Measurements from ENCODE around the gene TYMS. TPM values are rescaled to one million over a fixed set of nuclear protein-coding genes. Genes with fewer than 3 reads are reported as not detected.

TYMS gene
- total RNA-seq, 2 donors from 2014 or later, result 81.9 to 90.0 TPM

GRCh38 chr18:641224-641623 is 16.2 kb upstream of the TYMS start:
- Histone ChIP-seq H3K27ac (ENCODE audit: low read depth, low read length) (no peak overlapping the region), H3K36me3 (ENCODE audit: control insufficient read depth, insufficient read depth, low read length) (no peaks in the 10 kb centered on the region), H3K27me3 (ENCODE audit: control insufficient read depth, insufficient read depth, low read length, poor library complexity, severe bottlenecking) (no peaks in the 10 kb centered on the region), H3K9ac (ENCODE audit: extremely low read depth, low read length, poor library complexity, severe bottlenecking) (no peak overlapping the region), H3K9me3 (ENCODE audit: control insufficient read depth, low read length) (peaks cover 4% of the 10 kb centered on the region), H3K4me1 (ENCODE audit: control insufficient read depth, insufficient read depth, low read length) (no peaks in the 10 kb centered on the region), H3K4me3 (ENCODE audit: low read length) (no peak overlapping the region)
- no peak overlapping the region for H3K4me3 Mint-ChIP-seq
- DNase-seq, result no peak
- no peaks in the 10 kb centered on the region for H3K36me3 Mint-ChIP-seq (ENCODE audit: low read depth)
- TF ChIP-seq CTCF (conservative IDR thresholded peaks at IDR 0.05), result no peak
- peaks cover 1% of the 10 kb centered on the region for H3K27me3 Mint-ChIP-seq (ENCODE audit: insufficient read depth)
- 96 to 99% methylated on average over 6 of the region's 6 CpGs for WGBS, 2 experiments (ENCODE audit: insufficient coverage in 1 of 2, insufficient read length in 1 of 2)
- no peaks in the 10 kb centered on the region for H3K9me3 Mint-ChIP-seq
- no peaks in the 10 kb centered on the region for H3K4me1 Mint-ChIP-seq
- H3K27ac Mint-ChIP-seq, result no peak overlapping the region

- H3K27me3 Mint-ChIP-seq (ENCODE audit: insufficient read depth), result peaks cover 1% of the 10 kb centered on the region
- peak; percentile 39 for TF ChIP-seq CTCF (conservative IDR thresholded peaks at IDR 0.05)
- no peak overlapping the region for H3K4me3 ChIP-seq (ENCODE audit: low read length)
Measured at GRCh38 chr18:644395-645004, 13.0 kb upstream of the TYMS start.

GRCh38 chr18:647304-647703 is 10.1 kb upstream of the TYMS start:
- Mint-ChIP-seq H3K36me3 (ENCODE audit: low read depth) (no peaks in the 10 kb centered on the region), H3K9me3 (no peaks in the 10 kb centered on the region), H3K27me3 (ENCODE audit: insufficient read depth) (peaks cover 1% of the 10 kb centered on the region), H3K4me3 (no peak overlapping the region), H3K4me1 (no peaks in the 10 kb centered on the region), H3K27ac (no peak overlapping the region)
- Histone ChIP-seq H3K9me3 (ENCODE audit: control insufficient read depth, low read length) (peaks cover 4% of the 10 kb centered on the region), H3K9ac (ENCODE audit: extremely low read depth, low read length, poor library complexity, severe bottlenecking) (no peak overlapping the region), H3K4me3 (ENCODE audit: low read length) (no peak overlapping the region), H3K27me3 (ENCODE audit: control insufficient read depth, insufficient read depth, low read length, poor library complexity, severe bottlenecking) (no peaks in the 10 kb centered on the region), H3K36me3 (ENCODE audit: control insufficient read depth, insufficient read depth, low read length) (no peaks in the 10 kb centered on the region), H3K27ac (ENCODE audit: low read depth, low read length) (no peak overlapping the region), H3K4me1 (ENCODE audit: control insufficient read depth, insufficient read depth, low read length) (no peaks in the 10 kb centered on the region)
- DNase-seq, result no peak
- 86 to 96% methylated on average over 5 of the region's 5 CpGs for WGBS, 2 experiments (ENCODE audit: insufficient coverage in 1 of 2, insufficient read length in 1 of 2)
- no peak for TF ChIP-seq CTCF (conservative IDR thresholded peaks at IDR 0.05)

More at GRCh38 chr18:644395-645004, 13.0 kb upstream of the TYMS start:
- Histone ChIP-seq H3K4me1 (ENCODE audit: control insufficient read depth, insufficient read depth, low read length) (no peaks in the 10 kb centered on the region), H3K9ac (ENCODE audit: extremely low read depth, low read length, poor library complexity, severe bottlenecking) (no peak overlapping the region), H3K36me3 (ENCODE audit: control insufficient read depth, insufficient read depth, low read length) (no peaks in the 10 kb centered on the region), H3K9me3 (ENCODE audit: control insufficient read depth, low read length) (peaks cover 4% of the 10 kb centered on the region), H3K27ac (ENCODE audit: low read depth, low read length) (no peak overlapping the region), H3K27me3 (ENCODE audit: control insufficient read depth, insufficient read depth, low read length, poor library complexity, severe bottlenecking) (no peaks in the 10 kb centered on the region)
- WGBS, 2 experiments (ENCODE audit: insufficient coverage in 1 of 2, insufficient read length in 1 of 2), result 66% methylated on average over 2 of the region's 2 CpGs; no CpG with 5 or more reads in 1 of the 2 experiments
- Mint-ChIP-seq H3K4me3 (no peak overlapping the region), H3K4me1 (no peaks in the 10 kb centered on the region), H3K36me3 (ENCODE audit: low read depth) (no peaks in the 10 kb centered on the region), H3K27ac (no peak overlapping the region), H3K9me3 (no peaks in the 10 kb centered on the region)
- no peak for DNase-seq
